GM12865 (cell line): ENCODE results near the gene ZNF865.

Source experiments
- DNase-seq: peaks from one replicate; pipeline ENCODE4 v3.0.0; 2010; ENCODE audit warnings: low read depth
- H3K4me3 ChIP-seq: 2 replicates; pipeline ENCODE4 v1.5.1; 2011; ENCODE audit warnings: mild to moderate bottlenecking, low read depth, low read length, control low read depth
- CTCF ChIP-seq: IDR thresholded peaks from 2 replicates; pipeline ENCODE4 v1.5.1; 2011; ENCODE audit warnings: low read length, control low read depth, low read depth, inconsistent platforms; ENCODE audit not compliant: insufficient read depth; ENCODE audit errors: missing control alignments

Gene ZNF865

GRCh38 chr19:55615543-55616394, 10.3 kb downstream of the ZNF865 start:
- no peak for DNase-seq
- no peak for TF ChIP-seq CTCF
- no peak overlapping the region for H3K4me3 ChIP-seq

GRCh38 chr19:55616395-55616875, 11.0 kb downstream of the ZNF865 start:
- no peak for TF ChIP-seq CTCF
- DNase-seq: no peak
- no peak overlapping the region for H3K4me3 ChIP-seq

GRCh38 chr19:55617426-55617825, 12.0 kb downstream of the ZNF865 start:
- H3K4me3 ChIP-seq: no peak overlapping the region
- no peak for DNase-seq
- TF ChIP-seq CTCF: no peak

- no peak for TF ChIP-seq CTCF
- DNase-seq: no peak
- no peak overlapping the region for H3K4me3 ChIP-seq
Observed at GRCh38 chr19:55618426-55618825, 13.0 kb downstream of the ZNF865 start.

- no peak for DNase-seq
- no peak for TF ChIP-seq CTCF
- H3K4me3 ChIP-seq: no peak overlapping the region
Observed at GRCh38 chr19:55619286-55619685, 13.8 kb downstream of the ZNF865 start.

- no peak for DNase-seq
- no peak for TF ChIP-seq CTCF
- H3K4me3 ChIP-seq: no peak overlapping the region
Observed at GRCh38 chr19:55620410-55621204, 15.2 kb downstream of the ZNF865 start.
